Ovary (tissue), 9 donors: ENCODE results near the gene BRSK2. TPM values are rescaled to one million over a fixed set of nuclear protein-coding genes. Genes with fewer than 3 reads are reported as not detected.

Experiments
- DNase-seq, 5 donors: peaks; one replicate each; pipeline ENCODE4 v3.0.0-alpha.2; 2019 to 2020
- H3K27ac ChIP-seq, 2 donors: fragments of 200-600 bp; one replicate each; pipeline versions ENCODE4 v1.5.1 to v1.8.0; 2019 to 2022
- H3K27me3 ChIP-seq: fragments of 200-600 bp; one replicate; pipeline ENCODE4 v1.8.0; 2022
- H3K36me3 ChIP-seq: fragments of 200-600 bp; sonication (generic); one replicate; pipeline ENCODE4 v1.5.1; 2019
- H3K4me1 ChIP-seq: one replicate; pipeline ENCODE4 v1.8.1; 2013; ENCODE audit warnings: mild to moderate bottlenecking, moderate library complexity; ENCODE audit not compliant: insufficient read depth
- H3K4me3 ChIP-seq: fragments of 200-600 bp; sonication (generic); one replicate; pipeline ENCODE4 v1.5.1; 2017
- H3K9me3 ChIP-seq, 2 donors: fragments of 200-600 bp in 1 of 2; sonication (generic) in 1 of 2; one replicate each; pipeline versions ENCODE4 v1.5.1 to v1.8.1; 2013 to 2019; ENCODE audit warnings: mild to moderate bottlenecking in 1 of 2, moderate library complexity in 1 of 2
- CTCF ChIP-seq, 3 donors: fragments of 450-650 bp in 2 of 3; fragments of 200-600 bp in 1 of 3; IDR thresholded peaks; one replicate each; pipeline versions ENCODE4 v1.5.1 to v1.8.0; 2016 to 2022; ENCODE audit warnings: antibody characterized with exemption in 3 of 3, mild to moderate bottlenecking in 1 of 3
- EP300 ChIP-seq: sonication (generic); formaldehyde crosslinking; IDR thresholded peaks from one replicate; pipeline ENCODE4 v1.6.1; 2017; ENCODE audit warnings: antibody characterized with exemption
- POLR2A ChIP-seq: fragments of 450-650 bp; IDR thresholded peaks from one replicate; pipeline ENCODE4 v1.6.1; 2017; ENCODE audit warnings: antibody characterized with exemption, mild to moderate bottlenecking, moderate library complexity
- WGBS, 3 donors: extraction: QIAGEN DNeasy Blood & Tissue Kit in 1 of 3; methylation state at CpG; one replicate each; pipeline versions ENCODE4 v1.1.5 to v1.1.7; 2013 to 2017; 5-methylcytosine and 5-hydroxymethylcytosine counted together
- intact Hi-C, 4 donors: fragments of 100-400 bp; cut with DNase I; formaldehyde crosslinking; loops; one replicate each; pipeline versions ENCODE4 v1.11.0 to v1.15.1; 2022 to 2023
- polyA plus RNA-seq, 2 donors: library from polyadenylated mRNA; stranded (reverse); fragments of 200-250 nt in 1 of 2; fragments of 350-450 nt in 1 of 2; fragmentation: Illumina TruSeq in 1 of 2; extraction: RNeasy Lipid Tissue Mini Kit (QIAGEN cat#74804) in 1 of 2; gene quantifications; one replicate each; pipeline ENCODE4 v1.2.3, GENCODE V29; 2013 to 2014
- total RNA-seq, 7 donors: library from RNA; depleted of rRNA in 2 of 7; stranded (reverse); fragments of >200 nt in 2 of 7; fragmentation: NEBNext Ultra II Directional in 3 of 7; extraction: Animal tissue kit (Norgen Biotek cat#: 25700) in 3 of 7; gene quantifications; one replicate each; pipeline versions ENCODE4 v1.1.0 to v1.2.4, GENCODE V29; 2016 to 2023
- donor health status: DM: no; HTN: no; CAD: no; lungs with moderate emphysema.
- donor health status: DM: no; HTN: no; CAD: no.
- donor health status: Bipolar disorder and iron deficiency.
- donor health status: DM: yes; HTN: yes; CAD: no.
- donor health status: DM: no; HTN: no; CAD: no.
- donor health status: DM: yes; HTN: yes; CAD: no.

BRSK2 gene
- total and polyA plus RNA-seq, 9 donors = 0.22 to 1.5 (median 0.52) TPM

GRCh38 chr11:1371026-1371325 is 18.8 kb upstream of the BRSK2 start:
- Histone ChIP-seq H3K27ac (no peak overlapping the region), H3K9me3 (no peaks in the 10 kb centered on the region), H3K27me3 (no peaks in the 10 kb centered on the region), H3K4me1 (no peaks in the 10 kb centered on the region), H3K4me3 (no peak overlapping the region), H3K36me3 (no peaks in the 10 kb centered on the region)
- no peak for DNase-seq
- TF ChIP-seq EP300 = no peak
- TF ChIP-seq CTCF (IDR thresholded peaks at IDR 0.05) = no peak
- TF ChIP-seq POLR2A = no peak
- WGBS, 3 donors = 86 to 88% (median 88%) methylated on average over 10 to 11 of the region's 11 CpGs
- intact Hi-C loops = no loop called here

GRCh38 chr11:1371377-1371776 is 18.4 kb upstream of the BRSK2 start:
- Histone ChIP-seq H3K27ac (no peak overlapping the region), H3K4me3 (no peak overlapping the region), H3K27me3 (no peaks in the 10 kb centered on the region), H3K4me1 (no peaks in the 10 kb centered on the region), H3K36me3 (no peaks in the 10 kb centered on the region), H3K9me3 (no peaks in the 10 kb centered on the region)
- DNase-seq = no peak
- no peak for TF ChIP-seq EP300
- TF ChIP-seq POLR2A = no peak
- no peak for TF ChIP-seq CTCF (IDR thresholded peaks at IDR 0.05)
- intact Hi-C loops = no loop called here
- 85 to 94% (median 92%) methylated on average over 13 of the region's 13 CpGs for WGBS, 3 donors

- Histone ChIP-seq H3K27ac (no peak overlapping the region), H3K4me1 (no peaks in the 10 kb centered on the region), H3K4me3 (no peak overlapping the region), H3K36me3 (no peaks in the 10 kb centered on the region), H3K27me3 (no peaks in the 10 kb centered on the region), H3K9me3 (no peaks in the 10 kb centered on the region)
- TF ChIP-seq EP300 (no peak), POLR2A (no peak), CTCF (IDR thresholded peaks at IDR 0.05) (no peak)
- DNase-seq = no peak
- intact Hi-C loops = no loop called here
- 79 to 87% (median 87%) methylated on average over 26 of the region's 26 CpGs for WGBS, 3 donors
Measured at GRCh38 chr11:1371836-1372465, 17.8 kb upstream of the BRSK2 start.

- Histone ChIP-seq H3K9me3 (no peaks in the 10 kb centered on the region), H3K27me3 (no peaks in the 10 kb centered on the region), H3K36me3 (no peaks in the 10 kb centered on the region), H3K4me3 (no peak overlapping the region), H3K4me1 (no peaks in the 10 kb centered on the region), H3K27ac (no peak overlapping the region)
- no peak for DNase-seq
- 63 to 77% (median 64%) methylated on average over 8 of the region's 8 CpGs for WGBS, 3 donors
- no peak for TF ChIP-seq EP300
- TF ChIP-seq CTCF (IDR thresholded peaks at IDR 0.05) = no peak
- TF ChIP-seq POLR2A = no peak
- intact Hi-C loops = no loop called here
Measured at GRCh38 chr11:1372660-1373059, 17.1 kb upstream of the BRSK2 start.
